H9 (cell line): ENCODE measurements around the gene CPNE5. TPM values are rescaled to one million over a fixed set of nuclear protein-coding genes. Genes with fewer than 3 reads are reported as not detected.

Source experiments
- DNase-seq: peaks from one replicate; pipeline ENCODE4 v3.0.0-alpha.2; 2017
- H2AFZ ChIP-seq: one replicate; pipeline ENCODE4 v1.6.1; 2013; ENCODE audit warnings: mild to moderate bottlenecking, low read length, control low read depth, moderate library complexity
- H2AK5ac ChIP-seq: 2 replicates; pipeline ENCODE4 v1.6.1; 2013; ENCODE audit warnings: low read length, control low read depth, mixed read lengths; ENCODE audit not compliant: insufficient read length
- H2BK120ac ChIP-seq: one replicate; pipeline ENCODE4 v1.6.1; 2013; ENCODE audit warnings: low read depth, mild to moderate bottlenecking, low read length, control low read depth, inconsistent platforms; ENCODE audit not compliant: poor library complexity, severe bottlenecking
- H2BK12ac ChIP-seq: 2 replicates; pipeline ENCODE4 v1.6.1; 2013; ENCODE audit warnings: low read length, control low read depth, mixed read lengths, low read depth; ENCODE audit not compliant: insufficient read length
- H2BK15ac ChIP-seq: 2 replicates; pipeline ENCODE4 v1.6.1; 2013; ENCODE audit warnings: low read depth, low read length, control low read depth
- H2BK20ac ChIP-seq: one replicate; pipeline ENCODE4 v1.6.1; 2013; ENCODE audit warnings: low read depth, mild to moderate bottlenecking, low read length, control low read depth, inconsistent platforms; ENCODE audit not compliant: poor library complexity, severe bottlenecking
- H2BK5ac ChIP-seq: 2 replicates; pipeline ENCODE4 v1.6.1; 2013; ENCODE audit warnings: low read length, control low read depth, mixed read lengths; ENCODE audit not compliant: insufficient read length
- H3K14ac ChIP-seq: 2 replicates; pipeline ENCODE4 v1.6.1; 2013; ENCODE audit warnings: low read length, control low read depth; ENCODE audit not compliant: insufficient read depth
- H3K18ac ChIP-seq: 2 replicates; pipeline ENCODE4 v1.6.1; 2013; ENCODE audit warnings: low read depth, mild to moderate bottlenecking, mixed read lengths, low read length, control low read depth; ENCODE audit not compliant: insufficient read length
- H3K23ac ChIP-seq: 2 replicates; pipeline ENCODE4 v1.6.1; 2013; ENCODE audit warnings: low read length, control low read depth, mixed read lengths, low read depth; ENCODE audit not compliant: insufficient read length
- H3K23me2 ChIP-seq: 2 replicates; pipeline ENCODE4 v1.6.1; 2013; ENCODE audit warnings: low read depth, mild to moderate bottlenecking, mixed read lengths, low read length, control low read depth; ENCODE audit not compliant: insufficient read length, poor library complexity, severe bottlenecking
- H3K27ac ChIP-seq: 2 replicates; pipeline ENCODE4 v1.5.1; 2013; ENCODE audit warnings: low read length, control low read depth, mixed read lengths, low read depth; ENCODE audit not compliant: insufficient read length
- H3K27me3 ChIP-seq: 2 replicates; pipeline ENCODE4 v1.6.1; 2013; ENCODE audit warnings: low read length, control low read depth, inconsistent platforms; ENCODE audit not compliant: insufficient read depth
- H3K4ac ChIP-seq: 2 replicates; pipeline ENCODE4 v1.6.1; 2013; ENCODE audit warnings: low read depth, mild to moderate bottlenecking, control low read depth, inconsistent platforms, low read length, moderate library complexity
- H3K4me1 ChIP-seq: 2 replicates; pipeline ENCODE4 v1.6.1; 2013; ENCODE audit warnings: low read length, control low read depth, inconsistent platforms; ENCODE audit not compliant: insufficient read depth
- H3K4me2 ChIP-seq: 2 replicates; pipeline ENCODE4 v1.6.1; 2013; ENCODE audit warnings: low read length, control low read depth, mixed read lengths; ENCODE audit not compliant: insufficient read length, insufficient read depth
- H3K56ac ChIP-seq: 2 replicates; pipeline ENCODE4 v1.6.1; 2013; ENCODE audit warnings: low read depth, mild to moderate bottlenecking, mixed read lengths, low read length, control low read depth; ENCODE audit not compliant: insufficient read length
- H3K79me1 ChIP-seq: 2 replicates; pipeline ENCODE4 v1.6.1; 2013; ENCODE audit warnings: low read depth, mild to moderate bottlenecking, moderate library complexity, low read length, control low read depth, inconsistent platforms; ENCODE audit not compliant: insufficient read depth, poor library complexity, severe bottlenecking
- H3K79me2 ChIP-seq: 2 replicates; pipeline ENCODE4 v1.6.1; 2013; ENCODE audit warnings: low read length, control low read depth, inconsistent platforms; ENCODE audit not compliant: insufficient read depth
- H3K9ac ChIP-seq: 2 replicates; pipeline ENCODE4 v1.6.1; 2013; ENCODE audit warnings: low read length, control low read depth, mixed read lengths; ENCODE audit not compliant: insufficient read length; ENCODE audit errors: extremely low read depth
- H3K9me3 ChIP-seq: one replicate; pipeline ENCODE4 v1.6.1; 2013; ENCODE audit warnings: low read depth, low read length, inconsistent platforms; ENCODE audit not compliant: control insufficient read depth
- H3T11ph ChIP-seq: one replicate; pipeline ENCODE4 v1.6.1; 2013; ENCODE audit warnings: mild to moderate bottlenecking, low read length, control low read depth, inconsistent platforms
- H4K20me1 ChIP-seq: one replicate; pipeline ENCODE4 v1.6.1; 2013; ENCODE audit not compliant: control insufficient read depth, insufficient read length, insufficient read depth
- H4K5ac ChIP-seq: 2 replicates; pipeline ENCODE4 v1.6.1; 2013; ENCODE audit warnings: low read depth, mild to moderate bottlenecking, mixed read lengths, low read length, control low read depth; ENCODE audit not compliant: insufficient read length
- H4K8ac ChIP-seq: replicated peaks from 2 replicates; pipeline ENCODE4 v1.6.1; 2013; ENCODE audit warnings: low read length, control low read depth, mixed read lengths, low read depth; ENCODE audit not compliant: insufficient read length
- H4K91ac ChIP-seq: 2 replicates; pipeline ENCODE4 v1.6.1; 2013; ENCODE audit warnings: low read depth, mild to moderate bottlenecking, moderate library complexity, mixed read lengths, low read length, control low read depth; ENCODE audit not compliant: insufficient read length
- H3K27ac Mint-ChIP-seq, 3 experiments: 2 replicates in 2 of 3; 3 replicates in 1 of 3; pipeline ENCODE4 v1.8.0; 2020 to 2021; ENCODE audit warnings: mixed read lengths in 3 of 3, mild to moderate bottlenecking in 1 of 3, moderate library complexity in 1 of 3
- H3K27me3 Mint-ChIP-seq: 2 replicates; pipeline ENCODE4 v1.8.0; 2021; ENCODE audit warnings: low read depth, mild to moderate bottlenecking, moderate library complexity, mixed read lengths
- H3K36me3 Mint-ChIP-seq, 3 experiments: 2 replicates in 2 of 3; 3 replicates in 1 of 3; pipeline ENCODE4 v1.8.0; 2020 to 2021; ENCODE audit warnings: low read depth in 3 of 3, mixed read lengths in 3 of 3; ENCODE audit not compliant: insufficient read depth in 1 of 3
- H3K4me1 Mint-ChIP-seq, 2 experiments: 2 replicates each; pipeline ENCODE4 v1.8.0; 2020; ENCODE audit warnings: mixed read lengths in 2 of 2
- H3K4me3 Mint-ChIP-seq, 2 experiments: 2 replicates in 1 of 2; 3 replicates in 1 of 2; pipeline ENCODE4 v1.8.0; 2020 to 2021; ENCODE audit warnings: mild to moderate bottlenecking in 2 of 2, mixed read lengths in 2 of 2, moderate library complexity in 1 of 2
- H3K9me3 Mint-ChIP-seq, 2 experiments: 2 replicates in 1 of 2; 3 replicates in 1 of 2; pipeline ENCODE4 v1.8.0; 2020; ENCODE audit warnings: mild to moderate bottlenecking in 2 of 2, mixed read lengths in 2 of 2, moderate library complexity in 1 of 2
- WGBS: extraction: QIAGEN DNeasy Blood & Tissue Kit; methylation state at CpG from one replicate; pipeline ENCODE4 v1.1.7; 2013; ENCODE audit warnings: missing lambda C conversion rate, low lambda C conversion rate, mixed read lengths; ENCODE audit not compliant: insufficient read length; ENCODE audit errors: extremely low coverage; 5-methylcytosine and 5-hydroxymethylcytosine counted together
- total RNA-seq: library from RNA; stranded (reverse); gene quantifications from 2 replicates; pipeline ENCODE4 v1.2.1, GENCODE V29; 2021
- TF ChIP-seq, protein P1 (sequence below): fragments of 200-600 bp; sonication (generic); conservative IDR thresholded peaks from 3 replicates; pipeline ENCODE4 v1.8.0; 2021; ENCODE audit warnings: antibody characterized with exemption, mild to moderate bottlenecking

The CPNE5 gene
- total RNA-seq, 1 experiment from 2014 or later, result 0.52 TPM

- no peaks in the 10 kb centered on the region for H3K9me3 ChIP-seq
- H2AK5ac ChIP-seq, result no peak overlapping the region
- Mint-ChIP-seq H3K27me3 (peaks cover 12% of the 10 kb centered on the region), H3K4me1 (peaks cover 34 to 54% of the 10 kb centered on the region in 2 experiments), H3K27ac (no peak overlapping the region), H3K36me3 (peaks cover 0 to 2% (median 0%) of the 10 kb centered on the region in 3 experiments; a peak in 3 of 7 replicates), H3K9me3 (no peaks in the 10 kb centered on the region; a peak in 1 of 5 replicates), H3K4me3 (no peak overlapping the region)
- H3K23me2 ChIP-seq, result no peaks in the 10 kb centered on the region
- H2BK20ac ChIP-seq, result no peak overlapping the region
- H3K56ac ChIP-seq, result no peak overlapping the region
- no peak overlapping the region for H4K5ac ChIP-seq
- no peak overlapping the region for H3K27ac ChIP-seq
- no peak overlapping the region for H2BK120ac ChIP-seq
- no peak overlapping the region for H3K18ac ChIP-seq
- H4K8ac ChIP-seq, result no peak overlapping the region
- no peaks in the 10 kb centered on the region for H3K79me1 ChIP-seq
- H3K4me1 ChIP-seq, result no peaks in the 10 kb centered on the region; the same call in 1 of the 2 replicates
- H3K14ac ChIP-seq, result no peak overlapping the region
- no peak overlapping the region for H2BK15ac ChIP-seq
- no peak overlapping the region for H3K4ac ChIP-seq
- H4K91ac ChIP-seq, result no peak overlapping the region
- DNase-seq, result no peak
- H3K27me3 ChIP-seq, result no peaks in the 10 kb centered on the region
- no peak overlapping the region for H3K4me2 ChIP-seq
- H2BK5ac ChIP-seq, result no peak overlapping the region
- H3K9ac ChIP-seq, result no peak overlapping the region
- whole genome bisulfite sequencing, result no CpG with 5 or more reads among the region's 5 CpGs
- H2AFZ ChIP-seq, result no peak overlapping the region
- no peak overlapping the region for H2BK12ac ChIP-seq
- TF ChIP-seq, protein P1, sequence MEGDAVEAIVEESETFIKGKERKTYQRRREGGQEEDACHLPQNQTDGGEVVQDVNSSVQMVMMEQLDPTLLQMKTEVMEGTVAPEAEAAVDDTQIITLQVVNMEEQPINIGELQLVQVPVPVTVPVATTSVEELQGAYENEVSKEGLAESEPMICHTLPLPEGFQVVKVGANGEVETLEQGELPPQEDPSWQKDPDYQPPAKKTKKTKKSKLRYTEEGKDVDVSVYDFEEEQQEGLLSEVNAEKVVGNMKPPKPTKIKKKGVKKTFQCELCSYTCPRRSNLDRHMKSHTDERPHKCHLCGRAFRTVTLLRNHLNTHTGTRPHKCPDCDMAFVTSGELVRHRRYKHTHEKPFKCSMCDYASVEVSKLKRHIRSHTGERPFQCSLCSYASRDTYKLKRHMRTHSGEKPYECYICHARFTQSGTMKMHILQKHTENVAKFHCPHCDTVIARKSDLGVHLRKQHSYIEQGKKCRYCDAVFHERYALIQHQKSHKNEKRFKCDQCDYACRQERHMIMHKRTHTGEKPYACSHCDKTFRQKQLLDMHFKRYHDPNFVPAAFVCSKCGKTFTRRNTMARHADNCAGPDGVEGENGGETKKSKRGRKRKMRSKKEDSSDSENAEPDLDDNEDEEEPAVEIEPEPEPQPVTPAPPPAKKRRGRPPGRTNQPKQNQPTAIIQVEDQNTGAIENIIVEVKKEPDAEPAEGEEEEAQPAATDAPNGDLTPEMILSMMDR, result no peak
- H3K79me2 ChIP-seq, result no peaks in the 10 kb centered on the region
- H3K23ac ChIP-seq, result no peak overlapping the region
- H4K20me1 ChIP-seq, result no peaks in the 10 kb centered on the region
- H3T11ph ChIP-seq, result no peak overlapping the region
These were observed 64.9 kb downstream of the CPNE5 start for GRCh38 chr6:36774331-36774730.
